ENCODE results near the gene TLR6.

TLR6 gene

DNA sequence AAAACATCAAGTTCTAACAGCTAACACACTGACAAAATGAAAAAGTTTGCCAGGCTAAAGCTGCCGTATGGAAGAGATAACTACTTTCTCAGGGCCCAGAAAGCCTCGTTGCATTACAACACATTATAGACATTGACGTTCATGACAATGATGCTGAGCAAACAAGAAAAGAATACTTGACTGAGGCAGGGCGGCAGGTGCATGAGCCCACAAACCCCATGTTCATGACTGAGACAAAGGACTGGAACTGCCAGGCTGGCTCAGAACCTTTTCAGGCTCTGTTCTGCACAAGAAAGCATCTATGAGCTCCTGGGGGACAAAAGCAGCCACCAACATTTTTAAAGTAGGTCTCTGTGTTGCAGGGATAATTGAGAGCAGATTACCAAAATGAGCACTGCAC is 13.6 kb downstream of the TLR6 start:
- Histone ChIP-seq H3K27me3 (ENCODE audit: insufficient read depth, poor library complexity, severe bottlenecking) (no peaks in the 10 kb centered on the region), H3K27ac (replicated peaks) (no peak overlapping the region), H3K4me3 (replicated peaks; ENCODE audit: insufficient read depth, low read length) (no peak overlapping the region)
- DNase-seq (ENCODE audit: low read depth in 1 of 2, low spot score in 1 of 2) = no peak
- TF ChIP-seq, protein P1, sequence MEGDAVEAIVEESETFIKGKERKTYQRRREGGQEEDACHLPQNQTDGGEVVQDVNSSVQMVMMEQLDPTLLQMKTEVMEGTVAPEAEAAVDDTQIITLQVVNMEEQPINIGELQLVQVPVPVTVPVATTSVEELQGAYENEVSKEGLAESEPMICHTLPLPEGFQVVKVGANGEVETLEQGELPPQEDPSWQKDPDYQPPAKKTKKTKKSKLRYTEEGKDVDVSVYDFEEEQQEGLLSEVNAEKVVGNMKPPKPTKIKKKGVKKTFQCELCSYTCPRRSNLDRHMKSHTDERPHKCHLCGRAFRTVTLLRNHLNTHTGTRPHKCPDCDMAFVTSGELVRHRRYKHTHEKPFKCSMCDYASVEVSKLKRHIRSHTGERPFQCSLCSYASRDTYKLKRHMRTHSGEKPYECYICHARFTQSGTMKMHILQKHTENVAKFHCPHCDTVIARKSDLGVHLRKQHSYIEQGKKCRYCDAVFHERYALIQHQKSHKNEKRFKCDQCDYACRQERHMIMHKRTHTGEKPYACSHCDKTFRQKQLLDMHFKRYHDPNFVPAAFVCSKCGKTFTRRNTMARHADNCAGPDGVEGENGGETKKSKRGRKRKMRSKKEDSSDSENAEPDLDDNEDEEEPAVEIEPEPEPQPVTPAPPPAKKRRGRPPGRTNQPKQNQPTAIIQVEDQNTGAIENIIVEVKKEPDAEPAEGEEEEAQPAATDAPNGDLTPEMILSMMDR (IDR thresholded peaks at IDR 0.05; ENCODE audit: insufficient read depth, low read length) = no peak
- TF ChIP-seq, protein P2, sequence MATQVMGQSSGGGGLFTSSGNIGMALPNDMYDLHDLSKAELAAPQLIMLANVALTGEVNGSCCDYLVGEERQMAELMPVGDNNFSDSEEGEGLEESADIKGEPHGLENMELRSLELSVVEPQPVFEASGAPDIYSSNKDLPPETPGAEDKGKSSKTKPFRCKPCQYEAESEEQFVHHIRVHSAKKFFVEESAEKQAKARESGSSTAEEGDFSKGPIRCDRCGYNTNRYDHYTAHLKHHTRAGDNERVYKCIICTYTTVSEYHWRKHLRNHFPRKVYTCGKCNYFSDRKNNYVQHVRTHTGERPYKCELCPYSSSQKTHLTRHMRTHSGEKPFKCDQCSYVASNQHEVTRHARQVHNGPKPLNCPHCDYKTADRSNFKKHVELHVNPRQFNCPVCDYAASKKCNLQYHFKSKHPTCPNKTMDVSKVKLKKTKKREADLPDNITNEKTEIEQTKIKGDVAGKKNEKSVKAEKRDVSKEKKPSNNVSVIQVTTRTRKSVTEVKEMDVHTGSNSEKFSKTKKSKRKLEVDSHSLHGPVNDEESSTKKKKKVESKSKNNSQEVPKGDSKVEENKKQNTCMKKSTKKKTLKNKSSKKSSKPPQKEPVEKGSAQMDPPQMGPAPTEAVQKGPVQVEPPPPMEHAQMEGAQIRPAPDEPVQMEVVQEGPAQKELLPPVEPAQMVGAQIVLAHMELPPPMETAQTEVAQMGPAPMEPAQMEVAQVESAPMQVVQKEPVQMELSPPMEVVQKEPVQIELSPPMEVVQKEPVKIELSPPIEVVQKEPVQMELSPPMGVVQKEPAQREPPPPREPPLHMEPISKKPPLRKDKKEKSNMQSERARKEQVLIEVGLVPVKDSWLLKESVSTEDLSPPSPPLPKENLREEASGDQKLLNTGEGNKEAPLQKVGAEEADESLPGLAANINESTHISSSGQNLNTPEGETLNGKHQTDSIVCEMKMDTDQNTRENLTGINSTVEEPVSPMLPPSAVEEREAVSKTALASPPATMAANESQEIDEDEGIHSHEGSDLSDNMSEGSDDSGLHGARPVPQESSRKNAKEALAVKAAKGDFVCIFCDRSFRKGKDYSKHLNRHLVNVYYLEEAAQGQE (IDR thresholded peaks at IDR 0.05; ENCODE audit: insufficient replicate concordance, low read depth) = no peak
- TF ChIP-seq GABPA (IDR thresholded peaks at IDR 0.05; ENCODE audit: low read depth) (no peak), POLR2AphosphoS5 (IDR thresholded peaks at IDR 0.05; ENCODE audit: low read depth) (no peak), SPI1 (IDR thresholded peaks at IDR 0.05; ENCODE audit: borderline replicate concordance, low read depth) (no peak)

DNA sequence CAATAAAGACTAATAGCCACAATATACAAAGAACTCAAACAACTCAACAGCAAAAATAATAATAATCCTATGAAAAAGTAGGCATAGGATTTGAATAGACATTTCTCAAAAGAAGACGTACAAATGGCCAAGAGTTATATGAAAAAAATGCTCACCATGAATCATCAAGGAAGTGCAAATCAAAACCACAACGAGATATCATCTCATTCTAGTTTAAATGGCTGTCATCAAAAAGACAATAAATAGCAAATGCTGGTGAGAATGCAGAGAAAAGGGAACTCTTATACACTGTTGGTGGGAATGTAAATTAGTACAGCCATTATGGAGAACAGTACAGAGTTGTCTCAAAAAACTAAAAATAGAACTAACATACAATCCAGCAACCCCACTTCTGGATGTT is 18.8 kb downstream of the TLR6 start:
- H3K27ac ChIP-seq (replicated peaks) = no peak overlapping the region
- no peaks in the 10 kb centered on the region for H3K27me3 ChIP-seq (ENCODE audit: insufficient read depth, poor library complexity, severe bottlenecking)
- DNase-seq (ENCODE audit: low read depth in 1 of 2, low spot score in 1 of 2) = no peak
- H3K4me3 ChIP-seq (replicated peaks; ENCODE audit: insufficient read depth, low read length) = no peak overlapping the region
- no peak for TF ChIP-seq POLR2AphosphoS5 (IDR thresholded peaks at IDR 0.05; ENCODE audit: low read depth)
- no peak for TF ChIP-seq GABPA (IDR thresholded peaks at IDR 0.05; ENCODE audit: low read depth)
- no peak for TF ChIP-seq SPI1 (IDR thresholded peaks at IDR 0.05; ENCODE audit: borderline replicate concordance, low read depth)
- TF ChIP-seq, protein P1 (IDR thresholded peaks at IDR 0.05; ENCODE audit: insufficient read depth, low read length) = no peak
- TF ChIP-seq, protein P2 (IDR thresholded peaks at IDR 0.05; ENCODE audit: insufficient replicate concordance, low read depth) = no peak

DNA sequence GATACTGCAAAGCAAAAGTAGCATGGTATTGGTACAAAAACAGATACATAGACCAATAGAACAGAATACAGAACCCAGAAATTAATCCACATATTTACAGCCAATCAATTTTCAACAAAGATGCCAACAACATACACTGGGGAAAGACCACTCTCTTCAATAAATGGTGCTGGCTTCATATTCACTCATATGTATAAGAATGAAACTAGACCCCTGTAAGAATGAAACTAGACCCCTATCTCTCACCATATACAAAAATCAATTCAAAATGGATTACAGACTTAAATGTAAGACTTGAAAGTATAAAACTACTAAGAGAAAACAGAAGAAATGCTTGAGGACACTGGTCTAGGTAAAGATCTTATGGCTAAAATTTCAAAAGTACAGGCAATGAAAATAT is 19.3 kb downstream of the TLR6 start:
- H3K27ac ChIP-seq (replicated peaks) = no peak overlapping the region
- H3K4me3 ChIP-seq (replicated peaks; ENCODE audit: insufficient read depth, low read length) = no peak overlapping the region
- no peak for TF ChIP-seq SPI1 (IDR thresholded peaks at IDR 0.05; ENCODE audit: borderline replicate concordance, low read depth)
- no peaks in the 10 kb centered on the region for H3K27me3 ChIP-seq (ENCODE audit: insufficient read depth, poor library complexity, severe bottlenecking)
- no peak for DNase-seq (ENCODE audit: low read depth in 1 of 2, low spot score in 1 of 2)

DNA sequence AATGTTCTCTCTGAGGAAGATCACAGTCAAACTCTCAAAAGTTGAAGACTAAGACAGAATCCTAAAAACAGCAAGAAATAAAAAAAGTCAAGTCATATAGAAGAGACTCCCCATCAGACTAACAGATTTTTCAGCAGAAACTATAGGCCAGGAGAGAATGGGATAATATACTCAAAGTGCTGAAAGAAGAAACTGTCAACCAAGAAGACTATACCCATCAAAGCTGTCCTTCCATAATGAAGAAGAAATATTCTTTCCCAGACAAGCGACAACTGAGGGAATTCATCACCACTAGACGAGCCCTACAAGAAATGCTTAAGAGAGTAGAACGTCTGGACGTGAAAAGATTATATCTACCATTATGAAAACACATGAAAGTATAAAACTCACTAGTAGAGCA is 22.0 kb downstream of the TLR6 start:
- no peak overlapping the region for H3K4me3 ChIP-seq (replicated peaks; ENCODE audit: insufficient read depth, low read length)
- no peaks in the 10 kb centered on the region for H3K27me3 ChIP-seq (ENCODE audit: insufficient read depth, poor library complexity, severe bottlenecking)
- DNase-seq (ENCODE audit: low read depth in 1 of 2, low spot score in 1 of 2) = no peak
- TF ChIP-seq, protein P2 (IDR thresholded peaks at IDR 0.05; ENCODE audit: insufficient replicate concordance, low read depth) = no peak
- no peak for TF ChIP-seq GABPA (IDR thresholded peaks at IDR 0.05; ENCODE audit: low read depth)
- TF ChIP-seq, protein P1 (IDR thresholded peaks at IDR 0.05; ENCODE audit: insufficient read depth, low read length) = no peak
- TF ChIP-seq POLR2AphosphoS5 (IDR thresholded peaks at IDR 0.05; ENCODE audit: low read depth) = no peak
- no peak for TF ChIP-seq SPI1 (IDR thresholded peaks at IDR 0.05; ENCODE audit: borderline replicate concordance, low read depth)
- H3K27ac ChIP-seq (replicated peaks) = no peak overlapping the region

Data from HL-60 (cell line).